Skin epidermis (tissue), 12 donors: ENCODE data around the gene CTAGE9.

ENCODE experiments used
- H3K27ac ChIP-seq, 21 experiments: fragments of 200-600 bp; sonication (generic) in 11 of 21; one replicate each; pipeline ENCODE4 v1.5.0; 2020; ENCODE audit warnings: mild to moderate bottlenecking in 3 of 21, inconsistent platforms in 2 of 21, moderate library complexity in 2 of 21
- H3K4me3 ChIP-seq, 7 experiments: fragments of 200-600 bp; sonication (generic) in 2 of 7; one replicate each; pipeline ENCODE4 v1.5.0; 2020; ENCODE audit warnings: inconsistent platforms in 2 of 7, mild to moderate bottlenecking in 2 of 7, moderate library complexity in 1 of 7

CTAGE9 gene

GRCh38 chr6:131682442-131682841 lies 28.4 kb downstream of the CTAGE9 start:
- Histone ChIP-seq H3K27ac (no peak overlapping the region), H3K4me3 (no peak overlapping the region)

- Histone ChIP-seq H3K4me3 (no peak overlapping the region), H3K27ac (no peak overlapping the region)
These were observed 29.2 kb downstream of the CTAGE9 start for GRCh38 chr6:131681585-131681984.

- H3K4me3 ChIP-seq = no peak overlapping the region
- H3K27ac ChIP-seq = no peak overlapping the region
These were observed 29.9 kb downstream of the CTAGE9 start for GRCh38 chr6:131680868-131681267.

GRCh38 chr6:131678442-131678841 lies 32.4 kb downstream of the CTAGE9 start:
- H3K27ac ChIP-seq = no peak overlapping the region
- H3K4me3 ChIP-seq = no peak overlapping the region

- H3K4me3 ChIP-seq = no peak overlapping the region
These were observed 37.6 kb downstream of the CTAGE9 start for GRCh38 chr6:131673184-131673583.

GRCh38 chr6:131669891-131670290 lies 40.9 kb downstream of the CTAGE9 start:
- Histone ChIP-seq H3K27ac (no peak overlapping the region), H3K4me3 (no peak overlapping the region)

More at GRCh38 chr6:131673184-131673583, 37.6 kb downstream of the CTAGE9 start:
- no peak overlapping the region for H3K27ac ChIP-seq

GRCh38 chr6:131663578-131664165 lies 47.1 kb downstream of the CTAGE9 start:
- no peak overlapping the region for H3K4me3 ChIP-seq
- H3K27ac ChIP-seq = no peak overlapping the region

GRCh38 chr6:131660195-131660594 lies 50.6 kb downstream of the CTAGE9 start:
- no peak overlapping the region for H3K27ac ChIP-seq
- H3K4me3 ChIP-seq = no peak overlapping the region
